CD14-positive monocyte (primary cell): Measurements from ENCODE around the gene ACSM2B. TPM values are rescaled to one million over a fixed set of nuclear protein-coding genes. Genes with fewer than 3 reads are reported as not detected.

Experiments
- DNase-seq, 3 donors: peaks; one replicate each; pipeline ENCODE4 v3.0.0-alpha.2; 2011 to 2022
- H2AFZ ChIP-seq: 2 replicates; pipeline ENCODE4 v1.6.0; 2012; ENCODE audit warnings: mild to moderate bottlenecking, low read depth, low read length, inconsistent platforms; ENCODE audit not compliant: insufficient read depth, poor library complexity, severe bottlenecking
- H3K27ac ChIP-seq, 2 donors: 1 replicate in 1 of 2; 2 replicates in 1 of 2; pipeline ENCODE4 v1.5.1; 2012 to 2013; ENCODE audit warnings: low read length in 2 of 2, control low read depth in 1 of 2, inconsistent platforms in 1 of 2, low read depth in 1 of 2, mild to moderate bottlenecking in 1 of 2
- H3K27me3 ChIP-seq, 2 donors: one replicate each; pipeline versions ENCODE4 v1.6.0 to v1.6.1; 2011 to 2013; ENCODE audit warnings: low read length in 2 of 2; ENCODE audit not compliant: control insufficient read depth in 2 of 2, insufficient read depth in 2 of 2
- H3K36me3 ChIP-seq, 2 donors: replicated peaks in 1 of 2; 1 replicate in 1 of 2; 2 replicates in 1 of 2; pipeline versions ENCODE4 v1.5.1 to v1.6.1; 2012 to 2013; ENCODE audit warnings: low read length in 2 of 2, control low read depth in 1 of 2, inconsistent platforms in 1 of 2, mild to moderate bottlenecking in 1 of 2; ENCODE audit not compliant: insufficient read depth in 2 of 2, control insufficient read depth in 1 of 2
- H3K4me1 ChIP-seq, 2 donors: 1 replicate in 1 of 2; 2 replicates in 1 of 2; pipeline versions ENCODE4 v1.5.1 to v1.6.1; 2012 to 2013; ENCODE audit warnings: low read length in 2 of 2, control low read depth in 1 of 2, inconsistent platforms in 1 of 2, mild to moderate bottlenecking in 1 of 2, moderate library complexity in 1 of 2; ENCODE audit not compliant: insufficient read depth in 2 of 2, control insufficient read depth in 1 of 2
- H3K4me2 ChIP-seq: replicated peaks from 2 replicates; pipeline ENCODE3; 2012; ENCODE audit warnings: low read length, moderate library complexity, mild to moderate bottlenecking; ENCODE audit not compliant: poor library complexity, severe bottlenecking; ENCODE audit errors: extremely low read depth
- H3K4me3 ChIP-seq, 3 experiments: fragments of 200-600 bp in 1 of 3; sonication (generic) in 1 of 3; replicated peaks in 1 of 3; 1 replicate in 2 of 3; 2 replicates in 1 of 3; pipeline ENCODE4 v1.5.1; 2011 to 2013; ENCODE audit warnings: low read length in 3 of 3, mild to moderate bottlenecking in 3 of 3, control low read depth in 2 of 3, low read depth in 2 of 3, inconsistent platforms in 1 of 3, moderate library complexity in 1 of 3
- H3K79me2 ChIP-seq: 2 replicates; pipeline ENCODE4 v1.6.0; 2012; ENCODE audit warnings: mild to moderate bottlenecking, control low read depth, inconsistent platforms, low read length, moderate library complexity; ENCODE audit not compliant: insufficient read depth
- H3K9ac ChIP-seq: 2 replicates; pipeline ENCODE4 v1.6.0; 2017; ENCODE audit warnings: low read length, mild to moderate bottlenecking; ENCODE audit not compliant: insufficient read depth, poor library complexity, severe bottlenecking
- H3K9me3 ChIP-seq, 2 donors: replicated peaks in 1 of 2; 1 replicate in 1 of 2; 2 replicates in 1 of 2; pipeline versions ENCODE4 v1.5.1 to v1.6.1; 2012 to 2013; ENCODE audit warnings: low read length in 2 of 2, control low read depth in 1 of 2; ENCODE audit not compliant: control insufficient read depth in 1 of 2, insufficient read depth in 1 of 2
- H4K20me1 ChIP-seq: 2 replicates; pipeline ENCODE4 v1.6.0; 2012; ENCODE audit warnings: mild to moderate bottlenecking, low read length, control low read depth, moderate library complexity; ENCODE audit not compliant: insufficient read depth
- H3K27ac Mint-ChIP-seq, 7 donors: one replicate each; pipeline ENCODE4 v1.8.0; 2020; ENCODE audit warnings: mild to moderate bottlenecking in 7 of 7, mixed read lengths in 7 of 7, moderate library complexity in 6 of 7, inconsistent platforms in 2 of 7
- H3K27me3 Mint-ChIP-seq, 3 donors: one replicate each; pipeline ENCODE4 v1.8.0; 2021 to 2022; ENCODE audit warnings: low read depth in 3 of 3, mild to moderate bottlenecking in 3 of 3, mixed read lengths in 3 of 3, moderate library complexity in 3 of 3, inconsistent platforms in 1 of 3
- H3K36me3 Mint-ChIP-seq, 2 donors: one replicate each; pipeline ENCODE4 v1.8.0; 2020; ENCODE audit warnings: mixed read lengths in 2 of 2, inconsistent platforms in 1 of 2, mild to moderate bottlenecking in 1 of 2
- H3K4me1 Mint-ChIP-seq: one replicate; pipeline ENCODE4 v1.8.0; 2020; ENCODE audit warnings: mild to moderate bottlenecking, mixed read lengths
- H3K4me3 Mint-ChIP-seq, 2 donors: one replicate each; pipeline ENCODE4 v1.8.0; 2020; ENCODE audit warnings: mild to moderate bottlenecking in 2 of 2, mixed read lengths in 2 of 2, moderate library complexity in 1 of 2
- H3K9me3 Mint-ChIP-seq, 7 donors: one replicate each; pipeline ENCODE4 v1.8.0; 2020 to 2022; ENCODE audit warnings: mixed read lengths in 7 of 7, mild to moderate bottlenecking in 6 of 7, moderate library complexity in 6 of 7, inconsistent platforms in 2 of 7
- WGBS: methylation state at CpG from one replicate; pipeline ENCODE4 v1.1.5; 2013; ENCODE audit warnings: missing lambda C conversion rate; ENCODE audit not compliant: insufficient coverage; 5-methylcytosine and 5-hydroxymethylcytosine counted together
- intact Hi-C, 2 donors: fragments of 100-400 bp; cut with micrococcal nuclease; formaldehyde crosslinking; loops; one replicate each; pipeline versions ENCODE4 v1.15.0 to v1.15.1; 2023
- polyA plus RNA-seq, 3 donors: library from polyadenylated mRNA; depleted of rRNA in 1 of 3; unstranded in 2 of 3; stranded (reverse) in 1 of 3; fragments of 300-500 nt in 2 of 3; fragments of >200 nt in 1 of 3; fragmentation: Illumina TruSeq in 2 of 3; gene quantifications; 1 replicate in 2 of 3; 2 replicates in 1 of 3; pipeline ENCODE4 v1.2.3, GENCODE V29; 2012 to 2021
- TF ChIP-seq, protein P1 (sequence below): fragments of 200-600 bp; IDR thresholded peaks from one replicate; pipeline ENCODE4 v1.8.0; 2022; ENCODE audit warnings: antibody characterized with exemption, mild to moderate bottlenecking

Gene ACSM2B
- polyA plus RNA-seq, 3 donors, result not detected

DNA sequence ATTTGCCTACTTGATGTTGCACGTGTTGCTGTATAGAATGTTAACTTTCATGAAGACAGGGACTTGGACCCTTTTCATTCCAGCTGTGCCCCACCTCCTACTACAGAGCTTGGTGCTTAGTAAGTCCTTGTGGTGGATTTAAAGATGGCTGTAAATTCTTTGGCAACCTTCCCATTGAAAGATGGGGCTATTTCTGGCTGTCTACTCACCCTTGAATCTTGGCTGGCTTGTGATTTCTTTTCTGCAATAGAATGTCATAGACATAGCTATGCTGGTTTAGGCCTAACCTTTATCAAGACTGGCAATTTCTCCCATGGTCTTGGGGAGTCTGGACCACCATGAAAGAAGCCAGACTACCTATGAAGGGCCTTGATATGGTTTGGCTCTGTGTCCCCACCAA is 65.8 kb downstream of the ACSM2B start:
- no peaks in the 10 kb centered on the region for H3K4me1 Mint-ChIP-seq
- H3K9me3 ChIP-seq, result peaks cover 9 to 10% of the 10 kb centered on the region in 2 donors
- no peak overlapping the region for H3K9ac ChIP-seq
- H3K27me3 ChIP-seq, result no peaks in the 10 kb centered on the region
- no peak overlapping the region for H3K4me2 ChIP-seq
- TF ChIP-seq, protein P1, sequence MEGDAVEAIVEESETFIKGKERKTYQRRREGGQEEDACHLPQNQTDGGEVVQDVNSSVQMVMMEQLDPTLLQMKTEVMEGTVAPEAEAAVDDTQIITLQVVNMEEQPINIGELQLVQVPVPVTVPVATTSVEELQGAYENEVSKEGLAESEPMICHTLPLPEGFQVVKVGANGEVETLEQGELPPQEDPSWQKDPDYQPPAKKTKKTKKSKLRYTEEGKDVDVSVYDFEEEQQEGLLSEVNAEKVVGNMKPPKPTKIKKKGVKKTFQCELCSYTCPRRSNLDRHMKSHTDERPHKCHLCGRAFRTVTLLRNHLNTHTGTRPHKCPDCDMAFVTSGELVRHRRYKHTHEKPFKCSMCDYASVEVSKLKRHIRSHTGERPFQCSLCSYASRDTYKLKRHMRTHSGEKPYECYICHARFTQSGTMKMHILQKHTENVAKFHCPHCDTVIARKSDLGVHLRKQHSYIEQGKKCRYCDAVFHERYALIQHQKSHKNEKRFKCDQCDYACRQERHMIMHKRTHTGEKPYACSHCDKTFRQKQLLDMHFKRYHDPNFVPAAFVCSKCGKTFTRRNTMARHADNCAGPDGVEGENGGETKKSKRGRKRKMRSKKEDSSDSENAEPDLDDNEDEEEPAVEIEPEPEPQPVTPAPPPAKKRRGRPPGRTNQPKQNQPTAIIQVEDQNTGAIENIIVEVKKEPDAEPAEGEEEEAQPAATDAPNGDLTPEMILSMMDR, result no peak
- no peak overlapping the region for H2AFZ ChIP-seq
- WGBS, result no CpG with 5 or more reads among the region's 1 CpG
- H3K36me3 Mint-ChIP-seq, result no peaks in the 10 kb centered on the region
- no peaks in the 10 kb centered on the region for H3K4me1 ChIP-seq
- no peaks in the 10 kb centered on the region for H3K36me3 ChIP-seq
- intact Hi-C loops, result no loop called here
- no peak overlapping the region for H3K4me3 Mint-ChIP-seq
- H3K27me3 Mint-ChIP-seq, result peaks cover 3 to 6% (median 4%) of the 10 kb centered on the region in 3 donors
- no peaks in the 10 kb centered on the region for H3K79me2 ChIP-seq
- no peak overlapping the region for H3K27ac Mint-ChIP-seq
- no peak for DNase-seq
- H3K4me3 ChIP-seq, result no peak overlapping the region
- no peak overlapping the region for H3K27ac ChIP-seq
- no peaks in the 10 kb centered on the region for H4K20me1 ChIP-seq
- H3K9me3 Mint-ChIP-seq, result peaks cover 6 to 23% (median 14%) of the 10 kb centered on the region in 7 donors

DNA sequence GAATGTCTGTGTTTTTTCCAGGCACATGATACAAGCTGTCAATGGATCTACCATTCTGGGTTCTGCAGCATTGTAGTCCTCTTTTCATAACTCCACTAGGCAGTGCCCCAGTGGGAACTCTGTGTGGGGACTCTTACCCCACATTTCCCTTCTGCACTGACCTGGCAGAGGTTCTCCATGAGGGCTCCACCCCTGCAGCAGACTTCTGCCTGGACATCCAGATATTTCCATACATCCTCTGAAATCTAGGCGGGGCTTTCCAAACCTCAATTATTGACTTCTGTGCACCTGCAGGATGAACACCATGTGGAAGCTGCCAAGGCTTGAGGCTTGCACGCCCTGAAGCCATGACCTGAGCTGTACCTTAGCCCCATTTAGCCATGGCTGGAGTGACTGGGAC is 68.9 kb downstream of the ACSM2B start:
- Histone ChIP-seq H3K9me3 (peaks cover 14 to 20% of the 10 kb centered on the region in 2 donors), H3K27me3 (no peaks in the 10 kb centered on the region), H4K20me1 (no peaks in the 10 kb centered on the region), H3K79me2 (no peaks in the 10 kb centered on the region), H2AFZ (no peak overlapping the region), H3K4me2 (no peak overlapping the region), H3K36me3 (no peaks in the 10 kb centered on the region), H3K4me1 (no peaks in the 10 kb centered on the region), H3K9ac (no peak overlapping the region), H3K4me3 (no peak overlapping the region), H3K27ac (no peak overlapping the region)
- H3K4me1 Mint-ChIP-seq, result no peaks in the 10 kb centered on the region
- intact Hi-C loops, result no loop called here
- no peak for DNase-seq
- no peaks in the 10 kb centered on the region for H3K36me3 Mint-ChIP-seq
- peaks cover 4 to 35% (median 24%) of the 10 kb centered on the region in 7 donors for H3K9me3 Mint-ChIP-seq
- no peak overlapping the region for H3K27ac Mint-ChIP-seq
- H3K4me3 Mint-ChIP-seq, result no peak overlapping the region
- WGBS, result 89% methylated on average over 2 of the region's 2 CpGs
- TF ChIP-seq, protein P1, result no peak
- peaks cover 0 to 6% (median 0%) of the 10 kb centered on the region in 3 donors for H3K27me3 Mint-ChIP-seq
